Immature natural killer cell (primary cell): ENCODE data around the gene TFF3. TPM values are rescaled to one million over a fixed set of nuclear protein-coding genes. Genes with fewer than 3 reads are reported as not detected.

ENCODE experiments used
- DNase-seq, 3 donors: peaks; one replicate each; pipeline ENCODE4 v3.0.0; 2022; ENCODE audit warnings: mixed read lengths in 1 of 3
- H3K27ac Mint-ChIP-seq, 6 donors: one replicate each; pipeline ENCODE4 v1.8.0; 2020; ENCODE audit warnings: mixed read lengths in 6 of 6, mild to moderate bottlenecking in 5 of 6, inconsistent platforms in 4 of 6, moderate library complexity in 3 of 6
- H3K27me3 Mint-ChIP-seq, 3 donors: one replicate each; pipeline ENCODE4 v1.8.0; 2020 to 2021; ENCODE audit warnings: low read depth in 3 of 3, mild to moderate bottlenecking in 3 of 3, mixed read lengths in 3 of 3, moderate library complexity in 3 of 3, inconsistent platforms in 1 of 3
- H3K36me3 Mint-ChIP-seq, 3 donors: one replicate each; pipeline ENCODE4 v1.8.0; 2020; ENCODE audit warnings: mixed read lengths in 3 of 3, inconsistent platforms in 2 of 3, mild to moderate bottlenecking in 2 of 3
- H3K4me1 Mint-ChIP-seq, 2 donors: one replicate each; pipeline ENCODE4 v1.8.0; 2020; ENCODE audit warnings: inconsistent platforms in 2 of 2, mild to moderate bottlenecking in 2 of 2, mixed read lengths in 2 of 2, moderate library complexity in 1 of 2
- H3K4me3 Mint-ChIP-seq, 5 donors: one replicate each; pipeline ENCODE4 v1.8.0; 2020; ENCODE audit warnings: mild to moderate bottlenecking in 5 of 5, mixed read lengths in 5 of 5, inconsistent platforms in 3 of 5, moderate library complexity in 3 of 5
- H3K9me3 Mint-ChIP-seq, 6 donors: one replicate each; pipeline ENCODE4 v1.8.0; 2020; ENCODE audit warnings: mild to moderate bottlenecking in 6 of 6, mixed read lengths in 6 of 6, inconsistent platforms in 4 of 6, moderate library complexity in 3 of 6
- polyA plus RNA-seq, 3 donors: library from polyadenylated mRNA; unstranded; fragments of 300-500 nt; fragmentation: Illumina TruSeq; gene quantifications; one replicate each; pipeline ENCODE4 v1.2.3, GENCODE V29; 2021

Gene TFF3
- polyA plus RNA-seq, 3 donors from 2014 or later: not detected

GRCh38 chr21:42352441-42353095 lies 37.4 kb upstream of the TFF3 start:
- no peak overlapping the region for H3K4me3 Mint-ChIP-seq
- DNase-seq: no peak
- peaks cover 4 to 18% (median 12%) of the 10 kb centered on the region in 3 donors for H3K36me3 Mint-ChIP-seq
- H3K27me3 Mint-ChIP-seq: peaks cover 5 to 10% (median 6%) of the 10 kb centered on the region in 3 donors
- peaks cover 2 to 16% (median 13%) of the 10 kb centered on the region in 6 donors for H3K9me3 Mint-ChIP-seq
- no peak overlapping the region for H3K27ac Mint-ChIP-seq
- no peaks in the 10 kb centered on the region for H3K4me1 Mint-ChIP-seq

- peaks cover 2 to 16% (median 12%) of the 10 kb centered on the region in 6 donors for H3K9me3 Mint-ChIP-seq
- H3K27me3 Mint-ChIP-seq: peaks cover 5 to 13% (median 6%) of the 10 kb centered on the region in 3 donors
- peaks cover 4 to 18% (median 12%) of the 10 kb centered on the region in 3 donors for H3K36me3 Mint-ChIP-seq
- no peak overlapping the region for H3K4me3 Mint-ChIP-seq
- DNase-seq: no peak
- H3K27ac Mint-ChIP-seq: no peak overlapping the region
- H3K4me1 Mint-ChIP-seq: no peaks in the 10 kb centered on the region
Measured at GRCh38 chr21:42351626-42352440, 36.6 kb upstream of the TFF3 start.

- Mint-ChIP-seq H3K36me3 (peaks cover 4 to 18% (median 12%) of the 10 kb centered on the region in 3 donors), H3K4me3 (no peak within 1 kb of the TSS), H3K27ac (no peak within 1 kb of the TSS), H3K27me3 (peaks cover 5 to 13% (median 6%) of the 10 kb centered on the region in 3 donors), H3K9me3 (peaks cover 2 to 16% (median 12%) of the 10 kb centered on the region in 6 donors), H3K4me1 (no peaks in the 10 kb centered on the region)
- no peak for DNase-seq
Measured at GRCh38 chr21:42350927-42351426, 35.8 kb upstream of the TFF3 start, which contains the start of gene TFF2. Gene TFF2 (minus strand): TSS chr21:42350994. CDS start chr21:42350957, 37 bp downstream.

GRCh38 chr21:42350318-42350910 lies 35.2 kb upstream of the TFF3 start:
- DNase-seq: no peak
- Mint-ChIP-seq H3K27me3 (peaks cover 3 to 13% (median 5%) of the 10 kb centered on the region in 3 donors), H3K4me1 (no peaks in the 10 kb centered on the region), H3K36me3 (peaks cover 4 to 18% (median 8%) of the 10 kb centered on the region in 3 donors), H3K27ac (no peak overlapping the region), H3K4me3 (no peak overlapping the region), H3K9me3 (peaks cover 2 to 13% (median 9%) of the 10 kb centered on the region in 6 donors)

GRCh38 chr21:42349420-42350317 lies 34.5 kb upstream of the TFF3 start:
- Mint-ChIP-seq H3K9me3 (peaks cover 2 to 6% (median 4%) of the 10 kb centered on the region in 6 donors), H3K27me3 (peaks cover 4 to 13% (median 7%) of the 10 kb centered on the region in 3 donors), H3K36me3 (peaks cover 4 to 13% (median 4%) of the 10 kb centered on the region in 3 donors), H3K4me1 (no peaks in the 10 kb centered on the region), H3K27ac (no peak overlapping the region), H3K4me3 (no peak overlapping the region)
- DNase-seq: no peak

- DNase-seq: no peak
- Mint-ChIP-seq H3K4me1 (no peaks in the 10 kb centered on the region), H3K27me3 (peaks cover 0 to 13% (median 4%) of the 10 kb centered on the region in 3 donors), H3K9me3 (peaks cover 0 to 2% (median 0%) of the 10 kb centered on the region in 6 donors), H3K27ac (no peak overlapping the region), H3K36me3 (peaks cover 0 to 9% (median 0%) of the 10 kb centered on the region in 3 donors), H3K4me3 (no peak overlapping the region)
Measured at GRCh38 chr21:42348762-42349161, 33.6 kb upstream of the TFF3 start.

GRCh38 chr21:42347601-42348327 lies 32.6 kb upstream of the TFF3 start:
- peaks cover 0 to 13% (median 6%) of the 10 kb centered on the region in 3 donors for H3K27me3 Mint-ChIP-seq
- H3K4me3 Mint-ChIP-seq: no peak overlapping the region
- no peak for DNase-seq
- no peaks in the 10 kb centered on the region for H3K4me1 Mint-ChIP-seq
- H3K27ac Mint-ChIP-seq: no peak overlapping the region
- H3K36me3 Mint-ChIP-seq: no peaks in the 10 kb centered on the region
- no peaks in the 10 kb centered on the region for H3K9me3 Mint-ChIP-seq

GRCh38 chr21:42346866-42347600 lies 31.8 kb upstream of the TFF3 start:
- no peak overlapping the region for H3K4me3 Mint-ChIP-seq
- no peaks in the 10 kb centered on the region for H3K36me3 Mint-ChIP-seq
- peaks cover 0 to 13% (median 6%) of the 10 kb centered on the region in 3 donors for H3K27me3 Mint-ChIP-seq
- no peak overlapping the region for H3K27ac Mint-ChIP-seq
- no peaks in the 10 kb centered on the region for H3K4me1 Mint-ChIP-seq
- no peak for DNase-seq
- no peaks in the 10 kb centered on the region for H3K9me3 Mint-ChIP-seq

GRCh38 chr21:42346441-42346840 lies 31.2 kb upstream of the TFF3 start:
- no peak overlapping the region for H3K4me3 Mint-ChIP-seq
- no peaks in the 10 kb centered on the region for H3K36me3 Mint-ChIP-seq
- H3K9me3 Mint-ChIP-seq: no peaks in the 10 kb centered on the region
- no peak for DNase-seq
- H3K4me1 Mint-ChIP-seq: no peaks in the 10 kb centered on the region
- no peak overlapping the region for H3K27ac Mint-ChIP-seq
- peaks cover 0 to 10% (median 6%) of the 10 kb centered on the region in 3 donors for H3K27me3 Mint-ChIP-seq

- DNase-seq: no peak
- Mint-ChIP-seq H3K4me3 (no peak overlapping the region), H3K27ac (no peak overlapping the region), H3K27me3 (peaks cover 0 to 6% (median 5%) of the 10 kb centered on the region in 3 donors), H3K9me3 (no peaks in the 10 kb centered on the region), H3K4me1 (no peaks in the 10 kb centered on the region), H3K36me3 (no peaks in the 10 kb centered on the region)
Measured at GRCh38 chr21:42344631-42345030, 29.4 kb upstream of the TFF3 start.

GRCh38 chr21:42343963-42344510 lies 28.8 kb upstream of the TFF3 start:
- H3K27ac Mint-ChIP-seq: no peak overlapping the region
- DNase-seq: no peak
- no peak overlapping the region for H3K4me3 Mint-ChIP-seq
- peaks cover 0 to 6% (median 5%) of the 10 kb centered on the region in 3 donors for H3K27me3 Mint-ChIP-seq
- no peaks in the 10 kb centered on the region for H3K4me1 Mint-ChIP-seq
- H3K9me3 Mint-ChIP-seq: no peaks in the 10 kb centered on the region
- H3K36me3 Mint-ChIP-seq: no peaks in the 10 kb centered on the region

- H3K27ac Mint-ChIP-seq: no peak overlapping the region
- H3K4me1 Mint-ChIP-seq: no peaks in the 10 kb centered on the region
- no peaks in the 10 kb centered on the region for H3K9me3 Mint-ChIP-seq
- no peak for DNase-seq
- peaks cover 0 to 6% (median 5%) of the 10 kb centered on the region in 3 donors for H3K27me3 Mint-ChIP-seq
- no peaks in the 10 kb centered on the region for H3K36me3 Mint-ChIP-seq
- H3K4me3 Mint-ChIP-seq: no peak overlapping the region
Measured at GRCh38 chr21:42343556-42343955, 28.3 kb upstream of the TFF3 start.
